ENCODE data around the gene CYTH3.

DNA sequence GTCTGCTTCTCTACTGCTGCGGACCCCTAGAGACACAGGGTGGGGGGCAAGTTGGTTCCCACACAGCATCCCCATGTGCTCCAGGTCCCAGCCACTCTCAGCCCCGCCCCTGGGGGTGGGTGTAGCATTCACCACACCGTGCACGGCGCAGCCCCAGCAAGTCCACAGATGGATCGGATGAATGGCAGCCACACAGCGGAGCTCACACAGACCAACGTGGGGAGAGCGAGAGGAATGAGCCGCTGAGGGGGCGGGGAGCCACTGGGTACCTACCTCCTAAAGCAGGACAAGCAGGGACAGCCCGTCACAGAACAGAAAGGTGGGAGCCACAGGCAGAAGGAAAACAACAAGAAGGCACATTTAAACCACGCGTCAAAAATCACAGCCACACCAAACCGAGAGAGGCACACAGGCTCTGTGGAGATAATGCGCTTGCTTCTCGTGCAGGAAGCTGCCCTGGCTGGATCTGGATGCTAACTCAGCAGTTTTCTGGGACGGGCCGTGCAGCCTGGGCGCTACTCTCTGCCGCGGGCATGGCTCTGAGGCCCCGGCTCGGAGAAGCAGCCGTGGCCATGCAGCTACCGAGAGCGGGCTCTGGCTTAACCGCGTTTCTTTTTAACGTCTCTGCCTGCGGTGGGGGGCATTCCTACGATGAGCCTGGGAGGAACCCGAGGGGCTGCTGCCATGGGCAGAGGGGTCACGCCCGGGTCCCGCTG is 102.5 kb downstream of the CYTH3 start:
- TF ChIP-seq GATAD2B (IDR thresholded peaks at IDR 0.05; ENCODE audit: borderline replicate concordance), result no peak
- no peak for TF ChIP-seq ETV6 (IDR thresholded peaks at IDR 0.05; ENCODE audit: borderline replicate concordance in 1 of 2, low read depth in 2 of 2, low read length in 1 of 2)
- no peak for TF ChIP-seq ETV6 (CRISPR knock-in tag; IDR thresholded peaks at IDR 0.05; ENCODE audit: borderline replicate concordance)
- no peak for TF ChIP-seq TCF7L2 (IDR thresholded peaks at IDR 0.05; ENCODE audit: low read depth, low read length)

All from K562 (cell line).